PC-3 (cell line): ENCODE data around the gene BTAF1.

Experiments used
- EZH2 ChIP-seq: fragments of 300-600 bp; sonication (generic); IDR thresholded peaks from one replicate; pipeline ENCODE4 v1.6.1; 2017; ENCODE audit warnings: antibody characterized with exemption, mild to moderate bottlenecking, low read length; ENCODE audit not compliant: unreplicated experiment
- TF ChIP-seq, protein P1 (sequence below): fragments of 300-600 bp; sonication (generic); conservative IDR thresholded peaks from 2 replicates; pipeline ENCODE4 v1.5.1; 2017; ENCODE audit warnings: antibody characterized with exemption, low read depth, mild to moderate bottlenecking, low read length

DNA sequence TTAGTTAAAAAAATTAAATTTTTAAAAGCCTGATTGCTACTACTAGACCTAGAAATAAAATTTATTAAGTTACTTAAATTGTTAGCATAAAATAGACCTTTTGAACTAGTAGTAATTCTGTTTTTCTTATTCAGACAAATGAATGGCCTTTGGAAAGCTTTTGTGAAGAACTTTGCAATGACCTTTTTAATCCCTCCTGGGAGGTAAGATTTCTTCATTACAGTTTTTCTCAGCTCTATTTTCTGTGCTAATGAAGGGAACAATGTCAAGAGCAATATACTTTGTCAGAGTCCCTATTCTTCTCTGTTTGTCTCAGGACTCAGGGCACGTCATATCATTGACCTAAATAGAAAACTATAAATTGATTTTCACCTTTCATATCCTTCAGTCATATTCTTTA, 33.5 kb downstream of the BTAF1 start:
- TF ChIP-seq, protein P1, sequence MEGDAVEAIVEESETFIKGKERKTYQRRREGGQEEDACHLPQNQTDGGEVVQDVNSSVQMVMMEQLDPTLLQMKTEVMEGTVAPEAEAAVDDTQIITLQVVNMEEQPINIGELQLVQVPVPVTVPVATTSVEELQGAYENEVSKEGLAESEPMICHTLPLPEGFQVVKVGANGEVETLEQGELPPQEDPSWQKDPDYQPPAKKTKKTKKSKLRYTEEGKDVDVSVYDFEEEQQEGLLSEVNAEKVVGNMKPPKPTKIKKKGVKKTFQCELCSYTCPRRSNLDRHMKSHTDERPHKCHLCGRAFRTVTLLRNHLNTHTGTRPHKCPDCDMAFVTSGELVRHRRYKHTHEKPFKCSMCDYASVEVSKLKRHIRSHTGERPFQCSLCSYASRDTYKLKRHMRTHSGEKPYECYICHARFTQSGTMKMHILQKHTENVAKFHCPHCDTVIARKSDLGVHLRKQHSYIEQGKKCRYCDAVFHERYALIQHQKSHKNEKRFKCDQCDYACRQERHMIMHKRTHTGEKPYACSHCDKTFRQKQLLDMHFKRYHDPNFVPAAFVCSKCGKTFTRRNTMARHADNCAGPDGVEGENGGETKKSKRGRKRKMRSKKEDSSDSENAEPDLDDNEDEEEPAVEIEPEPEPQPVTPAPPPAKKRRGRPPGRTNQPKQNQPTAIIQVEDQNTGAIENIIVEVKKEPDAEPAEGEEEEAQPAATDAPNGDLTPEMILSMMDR, result no peak
- no peak for TF ChIP-seq EZH2
